ENCODE measurements around the gene AZIN2. TPM values are rescaled to one million over a fixed set of nuclear protein-coding genes. Genes with fewer than 3 reads are reported as not detected.

Gene AZIN2
- total and polyA plus RNA-seq, 2 of the 8 experiments (the other 6 are each of a cell fraction or from before 2014, with no cell fraction given) = 0.22 to 0.91 TPM

- H3K18ac ChIP-seq (ENCODE audit: extremely low read depth, low read length) = no peak overlapping the region
- H3K9me3 ChIP-seq (ENCODE audit: insufficient read depth in 2 of 2, low read depth in 1 of 2, low read length in 1 of 2) = no peaks in the 10 kb centered on the region
- no peak overlapping the region; a peak in 1 of 7 replicates for H3K9ac ChIP-seq (replicated peaks in 1 of 4; ENCODE audit: extremely low read depth in 1 of 4, low read depth in 3 of 4, low read length in 3 of 4)
- H3K4me1 ChIP-seq (replicated peaks in 1 of 4; ENCODE audit: control insufficient read depth in 3 of 4, insufficient read depth in 4 of 4, low read length in 3 of 4) = peaks cover 0 to 17% (median 9%) of the 10 kb centered on the region in 4 experiments; a peak in 6 of 7 replicates
- no peak overlapping the region for H2AK5ac ChIP-seq (ENCODE audit: low read depth, low read length)
- WGBS, 2 experiments (ENCODE audit: extremely low coverage in 1 of 2, insufficient coverage in 1 of 2, insufficient read length in 1 of 2, insufficient replicate concordance in 2 of 2, low coverage in 1 of 2, low lambda C conversion rate in 2 of 2, missing lambda C conversion rate in 1 of 2) = 75% methylated on average over 11 of the region's 11 CpGs; no CpG with 5 or more reads in 1 of the 2 experiments
- ChIA-PET POLR2A (ENCODE audit: partially characterized antibody) (interaction anchor here (1.6 to 1.7 kb wide), 2 partner anchors 12 to 29 kb away, joined by 3 to 4 read pairs; no protein-coding TSS in a partner anchor), CTCF (ENCODE audit: partially characterized antibody) (interaction anchor here (0.8 to 2.0 kb wide), 9 partner anchors 15 to 251 kb away, joined by 3 to 7 read pairs (median 4); no protein-coding TSS in a partner anchor)
- H2BK120ac ChIP-seq (replicated peaks; ENCODE audit: low read depth, low read length) = no peak overlapping the region
- no peaks in the 10 kb centered on the region; a peak in 1 of 4 replicates for H3K79me2 ChIP-seq (ENCODE audit: control insufficient read depth in 1 of 2, insufficient read depth in 2 of 2, low read length in 2 of 2)
- H3K4ac ChIP-seq (replicated peaks; ENCODE audit: insufficient read length, low read depth, low read length) = no peak overlapping the region
- H3K36me3 ChIP-seq (ENCODE audit: control insufficient read depth in 2 of 4, insufficient read depth in 4 of 4, low read length in 3 of 4) = peaks cover 0 to 3% (median 0%) of the 10 kb centered on the region in 4 experiments; a peak in 1 of 8 replicates
- H2BK20ac ChIP-seq (ENCODE audit: low read length) = no peak overlapping the region
- H3K4me2 ChIP-seq (ENCODE audit: insufficient read depth in 1 of 2, low read depth in 2 of 2, low read length in 2 of 2) = no peak overlapping the region
- no peaks in the 10 kb centered on the region for H3K27me3 ChIP-seq (replicated peaks in 1 of 4; ENCODE audit: control insufficient read depth in 3 of 4, extremely low read depth in 1 of 4, insufficient read depth in 3 of 4, low read length in 3 of 4)
- peaks cover 0 to 4% of the 10 kb centered on the region in 2 experiments for H4K20me1 ChIP-seq (replicated peaks in 1 of 2; ENCODE audit: control insufficient read depth in 1 of 2, insufficient read depth in 2 of 2, low read length in 2 of 2)
- TF ChIP-seq RNF2 (IDR thresholded peaks at IDR 0.05; ENCODE audit: borderline replicate concordance, low read depth, low read length, missing control alignments, poor library complexity, severe bottlenecking) = no peak
- no peak for TF ChIP-seq EP300 (IDR thresholded peaks at IDR 0.05; ENCODE audit: borderline replicate concordance in 1 of 2, low read depth in 2 of 2, low read length in 2 of 2)
- TF ChIP-seq NANOG (IDR thresholded peaks at IDR 0.05; ENCODE audit: insufficient read depth, low read depth, low read length, poor library complexity, severe bottlenecking) = no peak
- no peak for TF ChIP-seq ZNF274 (IDR thresholded peaks at IDR 0.05; ENCODE audit: borderline replicate concordance, extremely low read depth, low read length)
- no peak for TF ChIP-seq E2F6 (IDR thresholded peaks at IDR 0.05)
- TF ChIP-seq TBP (IDR thresholded peaks at IDR 0.05; ENCODE audit: low read depth, low read length) = no peak
- no peak for TF ChIP-seq JUND (IDR thresholded peaks at IDR 0.05; ENCODE audit: low read length)
- TF ChIP-seq BRCA1 (IDR thresholded peaks at IDR 0.05; ENCODE audit: low read depth, low read length) = no peak
- no peak overlapping the region for H2BK15ac ChIP-seq (ENCODE audit: low read length)
- no peak overlapping the region for H3K4me3 ChIP-seq (ENCODE audit: extremely low read depth in 1 of 4, insufficient read depth in 2 of 4, low read depth in 3 of 4, low read length in 4 of 4)
- H3K27ac ChIP-seq (ENCODE audit: low read depth, low read length) = no peak overlapping the region
- H3K23ac ChIP-seq (ENCODE audit: insufficient read length) = no peak overlapping the region
- no peak overlapping the region for H2BK5ac ChIP-seq (ENCODE audit: low read depth, low read length)
- DNase-seq (ENCODE audit: low read depth in 1 of 2, low spot score in 2 of 2) (no peak), FAIRE-seq (no peak)
- H2BK12ac ChIP-seq (ENCODE audit: low read depth, low read length) = no peak overlapping the region
- H4K91ac ChIP-seq (replicated peaks; ENCODE audit: insufficient read length, low read length) = no peak overlapping the region
- no peak overlapping the region for H4K5ac ChIP-seq (ENCODE audit: insufficient read length, low read depth, low read length)
- no peaks in the 10 kb centered on the region; the same call in 1 of the 2 replicates for H3K23me2 ChIP-seq (ENCODE audit: low read depth, low read length)
- no peak overlapping the region for H3K14ac ChIP-seq (ENCODE audit: insufficient read length)
- H2AFZ ChIP-seq (ENCODE audit: low read length) = no peak overlapping the region
- no peak overlapping the region for H3K56ac ChIP-seq (replicated peaks; ENCODE audit: insufficient read length, low read depth, low read length)
- H4K8ac ChIP-seq (ENCODE audit: extremely low read depth, insufficient read depth, low read length) = no peak overlapping the region
- no peaks in the 10 kb centered on the region for H3K79me1 ChIP-seq (ENCODE audit: low read depth, low read length)
Measured at GRCh38 chr1:33169290-33170055, 88.5 kb downstream of the AZIN2 start.

Measured in H1 (cell line).